A375 (cell line): Measurements from ENCODE around the gene MYBL2. TPM values are rescaled to one million over a fixed set of nuclear protein-coding genes. Genes with fewer than 3 reads are reported as not detected.

Experiments
- total RNA-seq: library from RNA; depleted of rRNA; stranded (reverse); fragments of >200 nt; shearing (Covaris generic); gene quantifications from 2 replicates; pipeline ENCODE4 v1.2.3, GENCODE V29; 2014; rRNA removed

Gene MYBL2
- total RNA-seq = 53.2 and 62.7 TPM in 2 replicates

GRCh38 chr20:43666376-43667328 is at the start of gene MYBL2:
Gene MYBL2 (plus strand): TSS chr20:43667114. CDS start chr20:43667284, 170 bp downstream.

GRCh38 chr20:43726811-43727338 is 60.0 kb downstream of the MYBL2 start, which contains the start of gene GTSF1L:
Gene GTSF1L (minus strand): TSS chr20:43727002. CDS start chr20:43726694, 308 bp downstream.

Other genes starting within 250 kb of the MYBL2 start
- gene SRSF6, start 209.2 kb upstream of the MYBL2 start, total RNA-seq = 89.1 and 91.4 TPM in 2 replicates
- gene L3MBTL1, start 159.4 kb upstream of the MYBL2 start, total RNA-seq = 4.9 and 7.8 TPM in 2 replicates
- 0.05 TPM in 1 of 2 replicates, not detected in the other for gene SGK2, start 108.1 kb upstream of the MYBL2 start, total RNA-seq
- 25.5 and 34.8 TPM in 2 replicates for gene IFT52, start 76.2 kb upstream of the MYBL2 start, total RNA-seq
- not detected in 2 replicates for gene GTSF1L, start 59.9 kb downstream of the MYBL2 start, total RNA-seq
- gene TOX2, start 247.7 kb downstream of the MYBL2 start, total RNA-seq = 7.7 and 8.4 TPM in 2 replicates